Astrocyte (in vitro differentiated cells and primary cell): Measurements from ENCODE around the gene PTPRM. TPM values are rescaled to one million over a fixed set of nuclear protein-coding genes. Genes with fewer than 3 reads are reported as not detected.

ENCODE experiments used
- DNase-seq: peaks from one replicate; pipeline ENCODE4 v3.0.0-alpha.2; 2010; ENCODE audit warnings: low read depth
- FAIRE-seq: peaks from 2 replicates; lab custom pipeline; 2011; peaks lifted over from hg19 to GRCh38; lab: Jason Lieb, UNC
- H2AFZ ChIP-seq: 2 replicates; pipeline ENCODE4 v1.6.0; 2012; ENCODE audit warnings: low read depth, low read length, inconsistent platforms
- H3K27ac ChIP-seq: 2 replicates; pipeline ENCODE4 v1.5.1; 2011; ENCODE audit warnings: low read depth, low read length, inconsistent platforms
- H3K27me3 ChIP-seq: 2 replicates; pipeline ENCODE4 v1.6.0; 2011; ENCODE audit warnings: low read length, inconsistent platforms; ENCODE audit not compliant: insufficient read depth
- H3K36me3 ChIP-seq: 2 replicates; pipeline ENCODE4 v1.5.1; 2011; ENCODE audit warnings: low read length, inconsistent platforms; ENCODE audit not compliant: insufficient read depth
- H3K4me1 ChIP-seq: 2 replicates; pipeline ENCODE4 v1.5.1; 2011; ENCODE audit warnings: low read length, inconsistent platforms; ENCODE audit not compliant: insufficient read depth
- H3K4me2 ChIP-seq: 2 replicates; pipeline ENCODE4 v1.6.0; 2012; ENCODE audit warnings: low read length, inconsistent platforms
- H3K4me3 ChIP-seq: 2 replicates; pipeline ENCODE4 v1.5.1; 2011; ENCODE audit warnings: low read depth, mild to moderate bottlenecking, low read length, inconsistent platforms; ENCODE audit not compliant: insufficient read depth
- H3K79me2 ChIP-seq: 2 replicates; pipeline ENCODE4 v1.6.0; 2012; ENCODE audit warnings: mild to moderate bottlenecking, low read length, inconsistent platforms; ENCODE audit not compliant: insufficient read depth
- H3K9ac ChIP-seq: 2 replicates; pipeline ENCODE4 v1.6.0; 2012; ENCODE audit warnings: mild to moderate bottlenecking, low read length, inconsistent platforms
- H3K9me3 ChIP-seq: 2 replicates; pipeline ENCODE4 v1.5.1; 2012; ENCODE audit warnings: low read depth, mild to moderate bottlenecking, low read length, inconsistent platforms; ENCODE audit not compliant: insufficient read depth
- H4K20me1 ChIP-seq: 2 replicates; pipeline ENCODE4 v1.6.0; 2012; ENCODE audit warnings: low read length, inconsistent platforms; ENCODE audit not compliant: insufficient read depth
- H3K27ac Mint-ChIP-seq: one replicate; pipeline ENCODE4 v1.8.0; 2021; ENCODE audit warnings: mild to moderate bottlenecking, mixed read lengths; ENCODE audit not compliant: unreplicated experiment
- H3K27me3 Mint-ChIP-seq: one replicate; pipeline ENCODE4 v1.8.0; 2021; ENCODE audit warnings: low read depth, mixed read lengths; ENCODE audit not compliant: unreplicated experiment
- H3K36me3 Mint-ChIP-seq: one replicate; pipeline ENCODE4 v1.8.0; 2021; ENCODE audit warnings: low read depth, mixed read lengths; ENCODE audit not compliant: unreplicated experiment
- H3K4me1 Mint-ChIP-seq: one replicate; pipeline ENCODE4 v1.8.0; 2021; ENCODE audit warnings: low read depth, mixed read lengths; ENCODE audit not compliant: unreplicated experiment
- H3K4me3 Mint-ChIP-seq: one replicate; pipeline ENCODE4 v1.8.0; 2021; ENCODE audit warnings: mild to moderate bottlenecking, moderate library complexity, mixed read lengths; ENCODE audit not compliant: unreplicated experiment
- H3K9me3 Mint-ChIP-seq: one replicate; pipeline ENCODE4 v1.8.0; 2021; ENCODE audit warnings: mild to moderate bottlenecking, mixed read lengths; ENCODE audit not compliant: unreplicated experiment
- CTCF ChIP-seq: IDR thresholded peaks from 2 replicates; pipeline ENCODE4 v1.5.1; 2011; ENCODE audit warnings: low read depth, mild to moderate bottlenecking, inconsistent platforms, low read length, moderate library complexity; ENCODE audit not compliant: insufficient read depth
- EZH2 ChIP-seq: IDR thresholded peaks from 2 replicates; pipeline ENCODE4 v1.6.1; 2012; ENCODE audit warnings: mild to moderate bottlenecking, low read length, inconsistent platforms; ENCODE audit not compliant: insufficient read depth
- total RNA-seq: library from RNA; stranded (reverse); gene quantifications from 2 replicates; pipeline ENCODE4 v1.2.1, GENCODE V29; 2021

The PTPRM gene
- total RNA-seq, 1 donor from 2014 or later: 59.6 TPM

GRCh38 chr18:8224576-8224975 is 657.5 kb downstream of the PTPRM start:
- Histone ChIP-seq H3K9ac (no peak overlapping the region), H2AFZ (no peak overlapping the region), H4K20me1 (peaks cover 3% of the 10 kb centered on the region), H3K9me3 (no peaks in the 10 kb centered on the region), H3K36me3 (no peaks in the 10 kb centered on the region), H3K27me3 (peaks cover 6% of the 10 kb centered on the region), H3K79me2 (no peaks in the 10 kb centered on the region), H3K27ac (no peak overlapping the region), H3K4me1 (peaks cover 5% of the 10 kb centered on the region), H3K4me3 (no peak overlapping the region), H3K4me2 (no peak overlapping the region)
- Mint-ChIP-seq H3K27me3 (no peaks in the 10 kb centered on the region), H3K4me3 (no peak overlapping the region), H3K27ac (no peak overlapping the region), H3K4me1 (peaks cover 2% of the 10 kb centered on the region), H3K36me3 (peaks cover 8% of the 10 kb centered on the region), H3K9me3 (peaks cover 2% of the 10 kb centered on the region)
- DNase-seq (no peak), FAIRE-seq (no peak)
- TF ChIP-seq CTCF: no peak
- no peak for TF ChIP-seq EZH2

GRCh38 chr18:8229040-8229439 is 661.9 kb downstream of the PTPRM start:
- Histone ChIP-seq H3K9ac (no peak overlapping the region), H3K36me3 (no peaks in the 10 kb centered on the region), H2AFZ (no peak overlapping the region), H3K27me3 (no peaks in the 10 kb centered on the region), H3K4me3 (no peak overlapping the region), H3K4me2 (no peak overlapping the region), H3K79me2 (no peaks in the 10 kb centered on the region), H3K27ac (no peak overlapping the region), H4K20me1 (no peaks in the 10 kb centered on the region), H3K4me1 (no peaks in the 10 kb centered on the region), H3K9me3 (no peaks in the 10 kb centered on the region)
- DNase-seq (no peak), FAIRE-seq (no peak)
- Mint-ChIP-seq H3K27me3 (no peaks in the 10 kb centered on the region), H3K27ac (no peak overlapping the region), H3K4me3 (no peak overlapping the region), H3K9me3 (peaks cover 2% of the 10 kb centered on the region), H3K36me3 (peaks cover 8% of the 10 kb centered on the region), H3K4me1 (peaks cover 4% of the 10 kb centered on the region)
- TF ChIP-seq CTCF (no peak), EZH2 (no peak)

GRCh38 chr18:8229787-8230186 is 662.7 kb downstream of the PTPRM start:
- DNase-seq: no peak
- no peaks in the 10 kb centered on the region for H3K9me3 ChIP-seq
- H3K27me3 Mint-ChIP-seq: no peaks in the 10 kb centered on the region

More at GRCh38 chr18:8229787-8230186, 662.7 kb downstream of the PTPRM start:
- H3K9me3 Mint-ChIP-seq: peaks cover 4% of the 10 kb centered on the region
- TF ChIP-seq CTCF (no peak), EZH2 (no peak)
- no peaks in the 10 kb centered on the region for H3K36me3 ChIP-seq
- H4K20me1 ChIP-seq: no peaks in the 10 kb centered on the region
- H3K9ac ChIP-seq: no peak overlapping the region
- no peak overlapping the region for H3K4me3 Mint-ChIP-seq
- peaks cover 9% of the 10 kb centered on the region for H3K36me3 Mint-ChIP-seq
- H3K27ac Mint-ChIP-seq: no peak overlapping the region
- H3K79me2 ChIP-seq: no peaks in the 10 kb centered on the region
- H3K27me3 ChIP-seq: no peaks in the 10 kb centered on the region
- no peak overlapping the region for H3K27ac ChIP-seq
- peaks cover 3% of the 10 kb centered on the region for H3K4me1 Mint-ChIP-seq
- H3K4me2 ChIP-seq: no peak overlapping the region
- no peak for FAIRE-seq
- no peak overlapping the region for H3K4me3 ChIP-seq
- no peaks in the 10 kb centered on the region for H3K4me1 ChIP-seq
- H2AFZ ChIP-seq: no peak overlapping the region
